GM19023 (cell line): ENCODE measurements around the gene ARHGAP10.

Experiments
- ATAC-seq: cut with Tn5 transposase; IDR thresholded peaks from one replicate; pipeline ENCODE4 v1.9.1; 2021; ENCODE audit warnings: mild to moderate bottlenecking, moderate library complexity; ENCODE audit not compliant: unreplicated experiment

The ARHGAP10 gene

DNA sequence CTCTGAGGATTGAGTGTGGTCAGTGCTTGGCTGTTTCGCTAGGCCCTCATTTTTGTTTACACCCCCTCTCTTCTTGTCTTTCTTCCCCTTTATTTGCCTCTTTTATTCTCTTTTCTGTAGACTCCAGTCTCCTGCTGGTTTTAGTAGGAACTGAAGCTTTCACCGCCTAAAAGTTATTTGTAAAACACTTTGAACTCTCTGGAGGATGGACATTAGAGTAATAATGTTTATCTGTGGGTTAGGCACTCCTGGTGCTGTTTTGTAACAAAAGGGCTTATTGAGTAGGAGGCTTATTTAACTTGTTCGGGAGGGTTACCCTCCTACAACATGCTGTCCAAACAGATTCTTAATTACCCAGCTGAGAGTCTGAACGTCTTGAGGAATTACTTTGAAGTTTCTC, 1.6 kb upstream of the ARHGAP10 start:
- ATAC-seq = no peak

DNA sequence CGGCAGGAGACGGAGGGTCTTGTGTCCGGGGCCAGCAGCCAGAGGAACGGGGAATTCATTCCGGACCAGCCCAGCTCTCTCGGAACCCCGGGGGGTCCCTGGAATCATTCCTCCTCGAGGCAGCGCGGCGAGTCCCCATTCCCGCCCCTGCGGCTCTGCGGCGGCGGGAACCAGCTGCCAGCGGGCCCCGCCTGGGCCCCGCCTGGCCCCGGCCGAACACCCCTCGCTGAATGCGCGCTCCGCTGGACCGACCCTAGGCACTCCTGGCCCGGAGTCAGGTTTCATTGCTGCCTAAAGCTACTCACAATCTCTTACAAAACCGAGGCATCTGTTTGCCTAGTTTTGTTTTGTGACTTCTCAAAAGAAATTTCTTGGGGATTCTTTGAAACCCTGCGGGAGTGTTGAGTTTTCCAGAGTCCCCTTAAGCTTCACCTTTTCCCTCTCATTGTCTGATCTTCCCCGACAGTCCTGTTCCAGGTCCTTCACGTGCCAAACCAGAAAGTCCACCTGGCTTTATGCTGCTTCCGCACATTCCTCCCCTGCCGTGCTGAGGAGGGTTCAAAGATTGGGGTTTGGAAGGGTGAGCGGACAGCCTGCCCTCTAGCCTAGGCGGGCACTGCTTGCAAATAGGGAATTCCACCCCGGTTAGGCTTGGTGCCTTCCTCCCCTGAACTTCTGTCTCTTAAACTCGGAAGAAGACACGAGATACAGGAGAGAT, 789 bp downstream of the ARHGAP10 start:
- ATAC-seq = peak; percentile 37

DNA sequence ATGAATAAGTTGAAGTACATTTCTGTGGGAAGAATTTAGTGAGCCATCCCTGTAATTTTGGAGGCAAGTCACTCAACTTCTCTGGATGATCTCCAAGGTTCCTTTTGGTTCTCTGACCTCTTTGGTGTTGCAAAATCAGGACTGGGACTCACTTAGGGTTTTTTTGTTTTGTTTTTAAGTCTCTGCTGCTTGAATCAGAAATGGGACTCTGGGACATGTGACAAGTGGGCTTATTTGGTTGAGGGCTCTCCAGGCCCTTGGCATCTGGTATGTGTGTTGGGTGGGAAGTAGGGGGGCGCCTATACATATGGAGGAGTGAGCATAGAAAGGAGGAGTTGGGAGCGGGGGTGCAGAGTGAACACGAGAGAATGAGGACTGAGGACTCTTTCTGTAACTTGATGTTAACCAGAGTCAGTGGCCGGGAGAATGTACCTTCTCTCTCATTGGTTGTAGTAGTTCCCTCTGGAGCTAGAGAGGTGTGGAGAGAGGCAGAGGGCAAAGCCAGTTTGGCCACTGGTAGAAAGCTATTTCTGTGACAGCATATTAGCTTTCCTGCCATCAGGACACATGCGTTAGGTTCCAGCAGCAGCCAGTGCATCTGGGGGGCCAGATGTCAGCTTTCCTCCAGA, 1.9 kb downstream of the ARHGAP10 start:
- ATAC-seq = no peak

DNA sequence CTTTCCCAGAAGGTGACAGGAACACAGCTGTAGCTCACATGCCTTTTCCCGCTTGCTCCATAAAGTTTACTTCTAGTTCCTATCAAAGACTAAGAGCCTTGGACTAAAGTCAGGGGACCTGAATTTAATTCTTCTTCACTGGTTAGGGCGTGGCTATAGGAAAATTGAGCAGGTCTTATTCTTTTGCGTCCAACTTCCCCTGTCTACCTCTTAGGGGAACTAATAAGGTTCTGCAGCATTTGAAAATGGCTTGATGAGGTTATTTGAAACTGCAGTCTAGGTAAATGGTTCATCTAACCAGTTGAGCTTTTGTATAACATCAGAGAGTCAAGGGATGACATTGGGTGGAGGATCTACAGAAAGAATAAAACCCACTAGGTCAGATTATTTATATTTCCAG, 2.6 kb downstream of the ARHGAP10 start:
- ATAC-seq = no peak

DNA sequence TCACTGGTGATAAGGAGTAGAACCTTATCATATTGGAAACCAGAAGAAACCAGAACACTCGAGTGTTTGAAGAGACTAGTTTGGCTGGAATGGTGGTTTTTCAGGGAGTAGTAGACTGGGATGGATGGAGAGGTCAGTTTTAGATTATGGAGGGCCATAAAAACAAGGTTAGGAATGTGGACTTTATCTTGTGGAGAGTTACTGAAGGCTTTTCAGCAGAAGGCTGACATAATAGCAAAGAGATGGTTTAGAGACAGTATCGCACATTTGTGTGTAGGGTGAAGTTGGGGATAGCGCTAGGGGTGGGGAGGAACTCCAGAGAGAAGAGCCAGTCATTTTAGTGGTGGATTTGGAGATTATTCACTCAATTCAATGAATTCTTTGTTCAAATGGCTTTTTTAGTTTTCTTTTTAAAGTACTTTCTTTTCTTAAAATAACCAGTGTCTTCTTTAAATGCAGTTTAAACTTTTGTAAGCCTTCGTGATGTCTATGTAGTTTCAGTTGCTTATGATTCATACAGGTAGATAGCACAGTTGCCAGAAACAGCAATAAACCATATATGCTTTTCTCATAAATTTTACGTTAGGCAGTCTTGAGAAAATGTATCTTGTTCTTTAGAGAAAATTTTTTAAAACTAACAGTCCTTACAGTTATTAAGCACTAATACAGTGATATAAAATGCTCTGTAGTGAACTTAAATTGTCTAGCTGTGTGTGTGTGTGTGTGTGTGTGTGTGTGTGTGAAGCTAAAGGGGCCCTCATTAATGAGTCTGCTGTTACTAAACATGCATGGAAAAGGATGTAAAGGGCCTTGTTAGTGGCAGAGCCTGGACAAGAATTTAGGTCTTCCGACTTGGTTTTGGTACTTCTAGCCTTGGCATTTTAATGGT, 3.8 kb downstream of the ARHGAP10 start:
- no peak for ATAC-seq

DNA sequence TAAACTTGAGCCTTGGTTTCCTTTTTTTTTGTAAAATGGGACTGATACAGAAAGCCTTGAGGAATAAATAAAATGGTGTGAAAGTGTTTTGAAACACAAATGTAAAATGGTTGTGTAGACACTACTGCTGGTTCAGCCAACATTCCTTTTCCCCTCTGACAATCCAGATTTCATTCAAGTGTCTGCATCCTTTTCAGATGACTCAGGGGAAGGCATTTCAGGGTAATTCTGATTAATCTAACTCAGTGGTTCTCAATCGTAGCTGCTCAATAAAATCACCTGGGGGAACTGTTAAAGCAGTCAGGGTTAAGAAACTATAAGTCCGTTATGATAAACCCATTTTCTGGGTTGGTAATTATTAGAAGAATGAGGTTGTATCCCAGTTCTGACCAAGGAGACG, 4.6 kb downstream of the ARHGAP10 start:
- no peak for ATAC-seq

DNA sequence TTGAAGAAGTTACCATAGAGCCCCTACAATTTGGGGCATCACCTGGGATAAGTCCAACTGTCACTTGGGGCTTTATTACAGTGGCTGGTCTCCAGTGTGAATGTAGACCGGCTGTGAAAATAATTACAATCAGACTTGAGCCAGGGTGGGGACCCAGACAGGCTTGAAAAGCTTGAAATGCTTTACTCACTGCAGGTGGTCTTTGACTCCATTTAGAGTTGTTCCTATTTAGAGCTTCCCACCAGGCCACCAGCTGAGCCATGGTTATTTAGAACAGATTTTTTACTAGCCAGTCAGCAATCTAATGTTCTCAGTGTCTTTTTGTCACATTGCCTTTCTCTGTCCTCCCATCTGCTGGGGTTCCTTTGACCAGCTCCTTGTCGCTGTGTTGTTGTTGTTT, 5.7 kb downstream of the ARHGAP10 start:
- no peak for ATAC-seq

DNA sequence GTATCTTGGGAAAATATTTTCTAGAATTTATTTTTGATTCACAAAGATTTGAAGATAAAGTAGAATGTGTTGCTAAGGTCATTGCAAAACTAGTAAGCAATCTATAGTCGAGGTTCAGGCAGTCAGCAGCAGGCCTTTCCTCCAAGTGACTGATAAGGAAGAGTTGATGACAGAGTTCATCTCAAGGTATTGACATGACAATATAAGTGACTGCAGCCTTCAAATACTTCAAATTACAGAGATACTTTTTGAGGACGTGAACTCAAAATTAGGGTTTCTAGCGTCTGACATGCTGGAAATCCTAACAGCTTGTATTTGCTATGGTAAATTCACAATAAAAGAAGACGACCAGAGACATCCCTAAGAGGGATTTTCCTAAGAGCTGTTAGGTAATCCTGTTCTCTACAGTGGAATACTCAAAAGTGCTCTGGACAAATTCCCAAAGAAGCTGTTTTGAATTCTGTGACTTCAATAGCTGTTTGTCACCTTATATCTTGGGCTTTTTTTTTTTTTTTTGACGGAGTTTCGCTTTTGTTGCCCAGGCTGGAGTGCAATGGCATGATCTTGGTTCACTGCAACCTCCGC, 7.4 kb downstream of the ARHGAP10 start:
- ATAC-seq = no peak

DNA sequence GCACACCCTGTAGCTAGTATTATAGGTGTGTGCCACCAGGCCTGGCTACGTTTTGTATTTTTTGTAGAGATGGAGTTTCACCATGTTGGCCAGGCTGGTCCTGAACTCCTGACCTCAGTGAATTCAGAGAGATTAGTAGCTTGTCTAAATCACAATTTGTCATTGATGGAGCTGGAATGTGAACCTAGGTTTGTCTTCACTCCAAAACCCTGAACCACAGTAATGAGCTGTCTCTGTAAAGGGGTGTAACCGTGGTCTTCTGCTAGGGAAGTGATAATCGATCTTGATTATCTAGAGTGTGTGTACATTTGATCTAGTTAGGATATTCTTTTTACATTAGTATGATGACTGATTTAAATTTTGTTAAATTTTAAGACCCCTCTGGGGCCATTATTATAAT, 8.3 kb downstream of the ARHGAP10 start:
- ATAC-seq = no peak

DNA sequence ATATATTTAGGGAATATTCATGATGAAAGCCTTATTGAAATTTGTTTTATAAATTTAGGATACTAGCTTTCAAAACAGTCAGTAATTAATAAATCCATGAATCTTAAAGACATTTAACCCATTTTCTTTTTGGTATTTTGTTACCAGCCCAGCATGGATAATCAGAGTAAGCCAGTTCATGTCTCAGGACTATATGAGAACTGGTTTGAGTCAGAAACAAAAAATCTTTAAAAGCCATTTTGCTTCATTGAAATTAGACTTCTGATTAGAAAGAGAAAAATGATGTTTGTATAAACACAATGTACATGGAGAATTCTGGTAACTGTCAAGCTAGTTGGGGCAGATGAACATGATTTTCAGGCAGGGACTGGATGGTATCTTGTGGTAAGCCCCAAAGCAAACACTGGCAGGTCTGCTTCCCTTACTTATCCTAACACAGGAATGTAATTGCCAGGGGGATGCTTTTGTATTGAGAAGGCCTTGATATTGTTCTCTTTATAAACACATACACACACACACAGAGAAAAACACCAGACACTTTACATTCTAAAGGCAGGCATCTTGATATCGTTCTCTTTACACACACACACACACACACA, 9.4 kb downstream of the ARHGAP10 start:
- no peak for ATAC-seq

DNA sequence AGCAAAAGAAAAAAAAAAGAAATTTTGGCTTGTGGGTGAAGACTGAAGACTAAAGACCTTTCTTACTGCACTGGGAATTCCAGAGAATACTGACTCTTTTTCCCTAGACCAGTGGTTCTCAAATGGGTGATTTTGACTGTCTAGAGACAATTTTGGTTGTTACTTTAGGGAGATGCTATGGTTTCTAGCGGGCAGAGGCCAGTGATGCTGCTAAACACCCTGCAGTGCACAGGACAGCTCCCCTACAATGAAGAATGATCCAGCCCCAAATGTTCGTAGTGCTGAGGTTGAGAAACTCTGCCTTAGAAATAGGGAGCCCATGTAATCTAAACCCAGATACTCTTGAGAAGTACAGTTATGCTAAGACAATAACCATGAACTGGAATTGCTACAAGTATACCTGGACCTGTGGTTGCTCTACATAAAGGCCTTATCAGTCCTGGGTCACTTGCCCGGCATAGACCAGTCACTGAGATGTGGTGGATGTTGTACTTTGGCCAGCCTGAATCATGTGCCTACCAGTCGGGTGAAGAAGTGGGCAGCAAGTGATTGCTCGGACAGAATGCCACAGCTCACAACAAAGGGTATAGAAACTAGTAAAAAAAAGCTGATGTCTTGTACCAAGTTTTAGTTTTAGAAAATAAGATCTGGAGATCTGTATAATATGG, 16.0 kb downstream of the ARHGAP10 start:
- no peak for ATAC-seq

DNA sequence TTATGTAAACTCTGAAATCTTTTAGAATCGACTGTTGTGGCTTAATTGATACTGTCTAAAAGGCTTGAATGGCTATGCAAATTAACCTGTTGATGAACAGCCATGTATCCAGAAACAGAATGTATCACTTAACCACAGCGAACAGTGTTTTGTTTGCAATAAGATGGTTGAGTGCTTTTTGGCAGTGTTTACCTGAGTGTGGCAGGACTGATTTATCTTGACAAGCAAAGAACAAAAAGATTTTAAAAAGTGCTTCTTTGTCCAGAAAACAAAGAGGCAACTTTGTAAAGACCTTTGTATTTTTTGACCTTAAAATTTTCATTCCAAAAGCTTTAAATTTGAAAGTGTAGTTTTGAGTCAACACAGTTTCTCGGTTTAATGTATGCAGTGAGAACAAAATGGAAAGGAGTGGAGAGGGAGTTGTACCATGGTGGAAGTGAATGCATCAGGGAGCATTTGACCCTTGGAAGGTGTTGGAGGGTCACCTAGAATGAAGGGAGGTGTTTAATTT, 18.0 kb downstream of the ARHGAP10 start:
- ATAC-seq = peak; percentile 92

DNA sequence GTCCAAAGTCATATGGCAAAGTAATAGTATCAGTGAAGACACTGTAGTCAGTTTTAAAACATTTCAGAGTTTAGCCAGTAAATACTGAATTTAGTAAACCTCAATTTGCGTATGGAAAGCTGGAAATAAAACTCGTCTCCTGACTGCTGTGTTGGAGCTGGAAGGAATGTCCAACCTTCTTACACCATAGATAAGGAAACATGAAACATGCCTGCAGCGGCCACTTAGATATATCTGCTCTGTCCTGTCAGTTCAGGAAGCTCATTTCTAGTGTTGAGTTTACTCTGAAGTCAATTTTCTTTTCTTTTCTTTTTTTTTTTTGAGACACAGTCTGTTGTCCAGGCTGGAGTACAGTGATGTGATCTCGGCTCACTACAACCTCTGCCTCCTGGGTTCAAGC, 21.2 kb downstream of the ARHGAP10 start:
- ATAC-seq = no peak

DNA sequence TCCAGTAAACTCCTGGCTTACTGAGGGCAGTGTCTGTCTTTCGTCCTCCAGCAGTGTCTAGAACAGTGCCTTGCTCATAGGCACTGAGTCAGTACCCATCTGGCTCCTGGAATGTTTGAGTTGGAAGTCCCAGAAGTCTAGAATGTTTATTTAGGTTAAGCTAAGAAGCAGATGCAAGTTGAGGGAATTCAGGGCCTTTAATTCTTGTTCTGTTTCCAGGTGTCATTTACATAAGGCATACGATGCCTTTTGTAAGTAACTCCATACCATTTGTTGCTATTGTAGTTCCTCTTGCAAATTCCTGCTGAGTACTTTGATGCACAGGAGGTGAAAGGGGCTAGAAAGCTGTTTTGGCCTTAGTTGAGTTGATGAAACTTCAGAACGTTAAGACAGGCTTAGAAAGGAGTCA, 22.2 kb downstream of the ARHGAP10 start:
- no peak for ATAC-seq

DNA sequence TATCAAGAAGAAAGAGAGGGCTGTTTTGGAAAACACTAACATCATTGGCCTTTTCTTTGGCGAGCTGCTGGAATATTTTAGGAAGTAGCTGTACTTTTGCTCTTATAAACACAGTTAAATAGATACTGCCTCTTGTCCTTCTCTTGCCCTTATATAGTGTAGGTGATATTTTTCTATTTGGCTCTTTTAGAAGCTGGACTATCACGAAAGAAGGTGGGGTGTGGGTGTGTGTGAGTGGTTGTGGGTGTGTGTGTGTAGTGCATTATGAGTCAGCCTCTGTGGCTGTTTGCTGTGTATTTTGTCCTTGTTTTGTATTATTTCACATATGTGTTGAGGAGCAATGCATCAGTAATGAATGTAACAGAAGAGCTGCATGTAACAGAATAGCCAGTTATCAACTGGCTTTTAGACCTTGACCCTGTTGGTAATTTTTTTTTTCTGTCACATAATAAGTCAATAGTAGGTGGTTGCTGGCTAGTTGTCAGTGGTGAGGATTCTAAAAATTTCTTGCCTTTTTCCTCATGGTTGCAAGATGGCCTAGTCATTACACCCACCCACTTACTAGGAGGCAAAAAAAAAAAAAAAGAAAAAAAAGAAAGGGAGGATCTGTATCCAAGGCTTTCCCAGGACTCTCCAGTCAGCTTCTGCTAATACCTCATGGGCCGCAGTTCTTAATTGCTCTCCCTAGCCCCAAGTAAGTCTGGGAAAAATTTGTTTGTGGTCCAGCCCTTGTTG, 23.8 kb downstream of the ARHGAP10 start:
- ATAC-seq = no peak

DNA sequence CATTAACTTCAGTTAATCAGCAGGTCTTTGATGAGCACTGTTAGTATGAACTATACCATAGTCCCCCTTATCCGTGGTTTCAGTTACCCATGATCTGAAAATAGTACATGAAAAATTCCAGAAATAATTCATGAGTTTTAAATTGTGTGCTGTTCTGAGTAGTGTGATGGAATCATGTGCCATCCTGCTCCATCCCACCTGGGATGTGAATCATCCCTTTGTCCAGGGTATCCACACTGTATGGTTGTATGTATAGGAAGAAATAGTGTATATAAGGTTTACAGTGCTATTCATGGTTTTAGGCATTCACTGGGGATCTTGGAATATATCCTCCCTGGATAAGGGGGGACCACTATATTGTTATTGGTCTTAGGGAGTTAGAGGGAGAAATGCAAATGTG, 24.5 kb downstream of the ARHGAP10 start:
- no peak for ATAC-seq

DNA sequence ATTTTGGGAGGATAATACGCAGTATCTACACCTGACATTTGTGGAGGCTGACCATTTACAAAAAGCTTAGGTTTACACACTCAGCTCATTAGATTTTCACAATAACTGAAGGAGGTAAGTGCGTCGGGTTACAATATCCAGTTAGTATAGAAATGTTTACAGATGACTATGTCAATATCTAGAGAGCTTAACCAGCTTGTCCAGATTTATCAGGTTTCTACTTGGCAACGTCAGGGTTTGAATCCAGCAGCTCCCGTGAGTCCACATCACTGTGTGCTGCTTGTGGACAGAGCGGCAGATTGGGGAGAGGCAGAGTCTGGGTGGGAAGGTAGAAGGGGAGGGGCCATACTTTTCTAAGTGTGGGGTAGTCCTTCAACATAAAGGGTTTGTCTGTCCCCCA, 28.3 kb downstream of the ARHGAP10 start:
- no peak for ATAC-seq

DNA sequence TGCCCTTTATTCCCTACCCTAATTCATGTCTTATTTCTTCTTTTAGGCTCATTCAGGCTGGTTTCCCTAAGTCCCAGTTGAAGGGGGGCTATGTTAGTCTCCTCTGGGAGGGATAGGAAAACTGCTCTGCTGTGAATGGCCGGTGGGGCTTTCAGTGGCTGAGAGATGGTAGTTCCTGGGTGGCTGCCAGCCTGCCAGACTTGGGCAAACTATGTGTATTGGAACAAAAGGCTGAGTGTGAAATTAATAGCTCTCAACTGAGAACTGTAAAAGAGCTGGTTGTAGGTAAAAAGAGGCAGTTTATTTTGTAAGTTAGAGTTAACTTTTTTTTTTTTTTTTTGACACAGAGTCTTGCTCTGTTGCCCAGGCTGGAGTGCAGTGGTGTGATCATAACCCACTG, 28.8 kb downstream of the ARHGAP10 start:
- peak; percentile 13 for ATAC-seq

DNA sequence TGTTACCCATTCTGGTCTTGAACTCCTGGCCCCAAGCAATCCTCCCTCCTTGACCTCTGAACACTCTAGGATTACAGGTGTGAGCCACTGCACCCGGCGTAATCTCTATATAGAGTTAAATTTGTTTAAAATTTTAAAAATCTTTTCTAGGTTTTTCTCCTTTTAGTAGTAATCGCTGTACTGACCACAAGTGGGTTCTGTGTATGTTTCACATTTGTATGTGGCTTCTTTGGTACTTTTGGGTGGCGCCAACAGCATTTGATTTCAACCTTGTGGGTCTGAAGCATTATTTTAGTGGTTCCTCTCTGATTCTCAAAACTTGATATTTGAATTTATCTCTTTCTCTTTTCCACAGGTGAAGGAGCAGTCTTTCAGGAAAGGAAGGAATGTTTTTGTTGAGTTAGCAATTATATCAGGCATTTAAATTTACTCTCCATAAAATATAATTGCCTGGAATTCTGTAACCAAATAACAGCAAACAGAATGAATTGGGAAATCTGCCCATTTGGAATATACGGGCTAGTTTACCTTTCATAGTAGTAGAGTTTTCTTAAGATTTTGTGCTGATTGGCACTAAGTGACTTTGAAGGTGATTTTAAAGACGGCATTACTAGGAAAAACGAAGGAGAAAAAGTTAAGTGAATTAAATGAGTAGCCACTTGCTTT, 29.5 kb downstream of the ARHGAP10 start:
- peak; percentile 58 for ATAC-seq
